ENCODE measurements around the gene SVBP. TPM values are rescaled to one million over a fixed set of nuclear protein-coding genes. Genes with fewer than 3 reads are reported as not detected.

Gene SVBP
- total RNA-seq, 1 experiment from 2014 or later, result 10.1 TPM

DNA sequence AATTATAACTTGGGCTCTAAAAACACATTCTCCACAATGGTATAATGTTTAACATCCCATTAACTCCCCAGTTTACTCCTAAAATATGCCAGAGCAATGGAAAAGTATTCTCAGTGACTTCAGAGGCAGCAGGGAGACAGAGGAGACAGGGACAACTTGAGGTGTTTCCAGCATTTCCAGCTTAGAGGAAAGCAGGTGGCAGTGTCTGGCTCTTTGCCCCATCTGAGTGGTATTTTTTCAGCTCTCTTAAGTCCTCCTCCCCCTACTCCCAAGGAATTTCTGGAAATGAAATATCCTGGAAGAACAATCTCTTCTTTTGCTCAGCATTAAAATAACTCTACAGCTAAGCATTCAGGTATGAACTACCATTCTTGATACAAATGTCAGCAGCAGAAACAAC, 11.0 kb downstream of the SVBP start:
- TF ChIP-seq, protein P1, sequence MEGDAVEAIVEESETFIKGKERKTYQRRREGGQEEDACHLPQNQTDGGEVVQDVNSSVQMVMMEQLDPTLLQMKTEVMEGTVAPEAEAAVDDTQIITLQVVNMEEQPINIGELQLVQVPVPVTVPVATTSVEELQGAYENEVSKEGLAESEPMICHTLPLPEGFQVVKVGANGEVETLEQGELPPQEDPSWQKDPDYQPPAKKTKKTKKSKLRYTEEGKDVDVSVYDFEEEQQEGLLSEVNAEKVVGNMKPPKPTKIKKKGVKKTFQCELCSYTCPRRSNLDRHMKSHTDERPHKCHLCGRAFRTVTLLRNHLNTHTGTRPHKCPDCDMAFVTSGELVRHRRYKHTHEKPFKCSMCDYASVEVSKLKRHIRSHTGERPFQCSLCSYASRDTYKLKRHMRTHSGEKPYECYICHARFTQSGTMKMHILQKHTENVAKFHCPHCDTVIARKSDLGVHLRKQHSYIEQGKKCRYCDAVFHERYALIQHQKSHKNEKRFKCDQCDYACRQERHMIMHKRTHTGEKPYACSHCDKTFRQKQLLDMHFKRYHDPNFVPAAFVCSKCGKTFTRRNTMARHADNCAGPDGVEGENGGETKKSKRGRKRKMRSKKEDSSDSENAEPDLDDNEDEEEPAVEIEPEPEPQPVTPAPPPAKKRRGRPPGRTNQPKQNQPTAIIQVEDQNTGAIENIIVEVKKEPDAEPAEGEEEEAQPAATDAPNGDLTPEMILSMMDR (IDR thresholded peaks at IDR 0.05; ENCODE audit: unreplicated experiment), result no peak
- intact Hi-C loops (cut with micrococcal nuclease; ENCODE audit: unreplicated experiment), result no loop called here
- Mint-ChIP-seq H3K27me3 (ENCODE audit: unreplicated experiment) (no peaks in the 10 kb centered on the region), H3K9me3 (ENCODE audit: low read depth, unreplicated experiment) (no peaks in the 10 kb centered on the region), H3K4me1 (ENCODE audit: low read depth, unreplicated experiment) (no peaks in the 10 kb centered on the region), H3K36me3 (ENCODE audit: insufficient read depth, unreplicated experiment) (no peaks in the 10 kb centered on the region), H3K4me3 (ENCODE audit: low read depth, unreplicated experiment) (no peak overlapping the region), H3K27ac (ENCODE audit: unreplicated experiment) (no peak overlapping the region)
- DNase-seq, result no peak
- no TSS peak for BruUV-seq (replicated peaks)
- CTCF ChIA-PET, result no interaction called here

DNA sequence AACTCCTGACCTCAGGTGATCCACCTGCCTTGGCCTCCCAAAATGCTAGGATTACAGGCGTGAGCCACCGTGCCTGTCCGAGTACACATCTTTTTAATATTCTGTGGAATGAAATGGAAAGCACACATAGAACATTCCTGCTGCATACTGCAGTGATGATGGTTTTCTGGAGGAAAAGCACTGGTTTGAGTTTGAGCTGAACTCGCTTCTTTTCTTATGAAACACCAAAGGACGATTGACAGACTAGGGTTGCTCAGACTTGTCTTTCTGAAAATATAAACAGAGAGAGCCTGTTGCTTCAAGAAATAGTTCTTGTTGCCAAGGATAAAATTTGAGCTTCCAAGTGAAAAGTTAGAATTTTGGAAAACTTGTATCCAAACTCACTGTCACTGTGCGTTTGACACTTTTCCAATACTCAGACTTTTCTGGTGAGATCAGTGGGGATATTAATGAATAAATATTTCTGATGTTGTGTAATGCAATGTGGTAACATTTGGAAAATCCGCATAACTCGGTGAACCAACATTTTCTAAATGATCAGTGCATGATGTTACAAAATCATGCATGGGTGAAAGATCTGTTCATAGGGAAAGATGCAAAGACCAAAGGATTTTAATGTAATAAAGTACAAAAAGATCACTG, 15.2 kb downstream of the SVBP start:
- Mint-ChIP-seq H3K27me3 (ENCODE audit: unreplicated experiment) (no peaks in the 10 kb centered on the region), H3K4me3 (ENCODE audit: low read depth, unreplicated experiment) (no peak overlapping the region), H3K36me3 (ENCODE audit: insufficient read depth, unreplicated experiment) (no peaks in the 10 kb centered on the region), H3K4me1 (ENCODE audit: low read depth, unreplicated experiment) (no peaks in the 10 kb centered on the region), H3K27ac (ENCODE audit: unreplicated experiment) (no peak overlapping the region), H3K9me3 (ENCODE audit: low read depth, unreplicated experiment) (no peaks in the 10 kb centered on the region)
- BruUV-seq (replicated peaks), result no TSS peak
- TF ChIP-seq, protein P1 (IDR thresholded peaks at IDR 0.05; ENCODE audit: unreplicated experiment), result no peak
- no peak for DNase-seq
- intact Hi-C loops (cut with micrococcal nuclease; ENCODE audit: unreplicated experiment), result no loop called here
- CTCF ChIA-PET, result no interaction called here

DNA sequence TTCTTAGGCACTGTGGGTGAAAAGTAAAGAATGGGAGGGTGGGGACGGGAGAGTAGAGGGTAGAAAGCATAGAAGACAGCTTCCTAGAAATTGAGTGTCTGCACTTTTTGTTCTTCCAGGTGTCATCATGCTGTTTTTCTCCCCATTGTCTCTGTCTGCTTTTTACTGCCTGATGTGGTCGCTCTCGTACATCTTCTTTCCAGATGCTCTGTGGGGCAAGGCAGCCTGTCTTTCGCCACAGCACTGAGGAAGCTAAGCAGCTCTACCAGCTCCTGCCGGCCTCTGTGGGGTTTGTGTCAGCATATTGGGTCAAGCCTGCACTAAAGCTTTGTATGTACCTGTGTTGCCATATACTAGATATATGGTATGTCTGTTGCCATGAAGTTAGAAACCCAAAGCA, 19.2 kb downstream of the SVBP start:
- Mint-ChIP-seq H3K27ac (ENCODE audit: unreplicated experiment) (no peak overlapping the region), H3K36me3 (ENCODE audit: insufficient read depth, unreplicated experiment) (no peaks in the 10 kb centered on the region), H3K4me1 (ENCODE audit: low read depth, unreplicated experiment) (no peaks in the 10 kb centered on the region), H3K9me3 (ENCODE audit: low read depth, unreplicated experiment) (no peaks in the 10 kb centered on the region), H3K27me3 (ENCODE audit: unreplicated experiment) (no peaks in the 10 kb centered on the region), H3K4me3 (ENCODE audit: low read depth, unreplicated experiment) (no peak overlapping the region)
- no TSS peak for BruUV-seq (replicated peaks)
- TF ChIP-seq, protein P1 (IDR thresholded peaks at IDR 0.05; ENCODE audit: unreplicated experiment), result no peak
- intact Hi-C loops (cut with micrococcal nuclease; ENCODE audit: unreplicated experiment), result no loop called here
- CTCF ChIA-PET, result no interaction called here
- DNase-seq, result no peak

DNA sequence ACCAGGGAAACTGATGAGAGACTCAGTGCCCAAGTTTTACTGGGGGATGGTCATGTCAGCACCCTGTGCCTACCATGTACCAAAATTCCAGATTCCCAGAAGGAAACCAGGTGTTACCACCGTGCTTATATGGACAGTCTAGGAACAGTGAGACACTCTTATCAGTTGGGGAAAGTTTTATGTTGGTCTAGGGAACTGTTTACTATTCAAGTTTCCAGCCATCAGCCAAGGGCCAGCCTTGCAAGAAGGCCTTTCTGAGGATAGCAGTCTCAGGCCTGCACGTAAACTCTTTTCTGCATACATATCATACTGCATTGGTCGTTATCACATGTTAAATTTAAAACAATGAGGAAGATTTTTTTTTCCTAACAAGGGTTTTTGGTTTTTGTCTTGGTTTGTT, 19.8 kb downstream of the SVBP start:
- DNase-seq, result no peak
- intact Hi-C loops (cut with micrococcal nuclease; ENCODE audit: unreplicated experiment), result no loop called here
- Mint-ChIP-seq H3K4me3 (ENCODE audit: low read depth, unreplicated experiment) (no peak overlapping the region), H3K9me3 (ENCODE audit: low read depth, unreplicated experiment) (no peaks in the 10 kb centered on the region), H3K27me3 (ENCODE audit: unreplicated experiment) (no peaks in the 10 kb centered on the region), H3K36me3 (ENCODE audit: insufficient read depth, unreplicated experiment) (no peaks in the 10 kb centered on the region), H3K4me1 (ENCODE audit: low read depth, unreplicated experiment) (no peaks in the 10 kb centered on the region), H3K27ac (ENCODE audit: unreplicated experiment) (no peak overlapping the region)
- TF ChIP-seq, protein P1 (IDR thresholded peaks at IDR 0.05; ENCODE audit: unreplicated experiment), result no peak
- no TSS peak for BruUV-seq (replicated peaks)
- CTCF ChIA-PET, result no interaction called here
